GM12878 (cell line): ENCODE results near the gene PAQR8. TPM values are rescaled to one million over a fixed set of nuclear protein-coding genes. Genes with fewer than 3 reads are reported as not detected.

Source experiments
- ATAC-seq: fragments of 200-7000 bp; cut with Tn5 transposase; 3 replicates; pipeline ENCODE4 v1.9.1; 2020; ENCODE audit warnings: mild to moderate bottlenecking, moderate library complexity
- BruUV-seq: library from RNA; stranded (reverse); fragments of 400-500 nt; replicated peaks from 2 replicates; lab custom pipeline; 2021; lab: Mats Ljungman, UMichigan
- CTCF ChIA-PET: fragments of 300-600 bp; sonication (Branson Sonifier 250); formaldehyde crosslinking; extraction: SDS; loops from one replicate; lab custom pipeline; 2021; ENCODE audit warnings: inconsistent platforms; lab: Yijun Ruan, JAX
- POLR2A ChIA-PET: fragments of 350-600 bp; formaldehyde crosslinking; extraction: SDS; loops from one replicate; lab custom pipeline; 2021; ENCODE audit warnings: inconsistent platforms; lab: Charles Lee
- RAD21 ChIA-PET: fragments of 300-600 bp; sonication (Branson Sonifier 250); formaldehyde crosslinking; loops from one replicate; lab custom pipeline; 2023; ENCODE audit warnings: antibody characterized with exemption; ENCODE audit not compliant: unreplicated experiment; lab: Charles Lee
- SMC1A ChIA-PET: fragments of 300-600 bp; sonication (Branson Sonifier 250); formaldehyde crosslinking; loops from one replicate; lab custom pipeline; 2023; ENCODE audit not compliant: unreplicated experiment, uncharacterized antibody; lab: Charles Lee
- DNase-seq: peaks from one replicate; pipeline ENCODE4 v3.0.0-alpha.2; 2011; ENCODE audit warnings: low read depth, low spot score
- FAIRE-seq: peaks from 3 replicates; lab custom pipeline; 2011; peaks lifted over from hg19 to GRCh38; lab: Jason Lieb, UNC
- H2AFZ ChIP-seq: 2 replicates; pipeline ENCODE4 v1.6.0; 2011; ENCODE audit warnings: low read depth, low read length, control low read depth; ENCODE audit not compliant: control insufficient read depth
- H3K27ac ChIP-seq: 2 replicates; pipeline ENCODE4 v1.5.1; 2011; ENCODE audit warnings: control low read depth; ENCODE audit not compliant: control insufficient read depth, insufficient read depth
- H3K27me3 ChIP-seq, 2 experiments: replicated peaks in 1 of 2; 2 replicates each; pipeline versions ENCODE4 v1.6.0 to v1.6.1; 2011; ENCODE audit warnings: low read length in 1 of 2; ENCODE audit not compliant: control insufficient read depth in 2 of 2, insufficient read depth in 2 of 2
- H3K36me3 ChIP-seq, 2 experiments: 2 replicates each; pipeline ENCODE4 v1.5.1; 2011; ENCODE audit warnings: low read length in 1 of 2; ENCODE audit not compliant: control insufficient read depth in 2 of 2, insufficient read depth in 2 of 2
- H3K4me1 ChIP-seq: 2 replicates; pipeline ENCODE4 v1.6.1; 2011; ENCODE audit warnings: mild to moderate bottlenecking, low read length, moderate library complexity, mixed read lengths; ENCODE audit not compliant: control insufficient read depth, insufficient read depth
- H3K4me2 ChIP-seq: 2 replicates; pipeline ENCODE4 v1.6.0; 2011; ENCODE audit warnings: control low read depth; ENCODE audit not compliant: control insufficient read depth, insufficient read depth
- H3K4me3 ChIP-seq: fragments of 200-600 bp; sonication (generic); 2 replicates; pipeline ENCODE4 v1.5.1; 2016
- H3K79me2 ChIP-seq: 2 replicates; pipeline ENCODE4 v1.6.0; 2011; ENCODE audit warnings: low read length; ENCODE audit not compliant: control insufficient read depth, insufficient read depth
- H3K9ac ChIP-seq: 2 replicates; pipeline ENCODE4 v1.8.0; 2011; ENCODE audit warnings: low read length, control low read depth, mixed read lengths; ENCODE audit not compliant: control insufficient read depth, insufficient read depth
- H3K9me3 ChIP-seq: replicated peaks from 3 replicates; pipeline ENCODE4 v1.5.1; 2011; ENCODE audit warnings: mild to moderate bottlenecking, low read length; ENCODE audit not compliant: control insufficient read depth, insufficient read depth
- H4K20me1 ChIP-seq: 2 replicates; pipeline ENCODE4 v1.6.0; 2011; ENCODE audit not compliant: control insufficient read depth, insufficient read depth
- BMI1 ChIP-seq: fragments of 450-650 bp; IDR thresholded peaks from 2 replicates; pipeline ENCODE4 v1.6.1; 2016; ENCODE audit warnings: mild to moderate bottlenecking, moderate library complexity, borderline replicate concordance
- CBX5 ChIP-seq: sonication (generic); IDR thresholded peaks from 2 replicates; pipeline ENCODE4 v1.6.1; 2016; ENCODE audit warnings: low read depth, moderate library complexity, mild to moderate bottlenecking, inconsistent platforms
- E4F1 ChIP-seq: fragments of 450-650 bp; IDR thresholded peaks from 2 replicates; pipeline ENCODE4 v1.6.1; 2018; ENCODE audit warnings: borderline replicate concordance, mild to moderate bottlenecking; ENCODE audit not compliant: partially characterized antibody
- GABPA ChIP-seq: IDR thresholded peaks from 2 replicates; pipeline ENCODE4 v1.6.1; 2014; ENCODE audit warnings: antibody characterized with exemption, low read depth, mild to moderate bottlenecking, inconsistent platforms
- NFXL1 ChIP-seq: fragments of 450-650 bp; IDR thresholded peaks from 2 replicates; pipeline ENCODE4 v1.6.1; 2017; ENCODE audit warnings: antibody characterized with exemption, mild to moderate bottlenecking, borderline replicate concordance
- SREBF1 ChIP-seq: IDR thresholded peaks from 2 replicates; pipeline ENCODE4 v1.6.1; 2012; ENCODE audit warnings: mild to moderate bottlenecking, low read length
- SUPT20H ChIP-seq: IDR thresholded peaks from 2 replicates; pipeline ENCODE4 v1.6.1; 2011; ENCODE audit warnings: low read depth, mild to moderate bottlenecking, low read length, moderate library complexity, borderline replicate concordance; ENCODE audit not compliant: control insufficient read depth
- ZBTB33 ChIP-seq: fragments of 450-650 bp; IDR thresholded peaks from 2 replicates; pipeline ENCODE4 v1.6.1; 2017; ENCODE audit warnings: mild to moderate bottlenecking
- WGBS: methylation state at CpG from one replicate; pipeline ENCODE4 v1.1.6; 2016; ENCODE audit warnings: low lambda C conversion rate; ENCODE audit not compliant: insufficient replicate concordance, insufficient coverage; ENCODE audit errors: missing lambda C conversion rate; 5-methylcytosine and 5-hydroxymethylcytosine counted together
- in situ Hi-C: fragments of 300-500 bp; cut with MboI; formaldehyde crosslinking; loops from 9 replicates; pipeline ENCODE4 v1.14.3; 2018; ENCODE audit warnings: mixed read lengths
- intact Hi-C: fragments of 100-400 bp; cut with micrococcal nuclease; formaldehyde crosslinking; loops from one replicate; pipeline ENCODE4 v1.14.2; 2022; ENCODE audit not compliant: unreplicated experiment
- polyA plus RNA-seq, 11 experiments: library from polyadenylated mRNA; depleted of rRNA in 4 of 11; unstranded in 6 of 11; stranded (reverse) in 5 of 11; fragments of >200 nt; fragmentation: Nextera tagmentation in 4 of 11; fragmentation: Illumina TruSeq in 1 of 11; extraction: Ambion mirVana in 4 of 11; extraction: Trizol in 1 of 11; gene quantifications; 1 replicate in 1 of 11; 2 replicates in 10 of 11; pipeline versions ENCODE4 v1.2.1 to v1.2.3, GENCODE V29; 2011 to 2016; ENCODE audit warnings: inconsistent platforms in 2 of 11, missing spikeins in 2 of 11, low read depth in 1 of 11
- total RNA-seq, 4 experiments: library from RNA; depleted of rRNA in 3 of 4; stranded (reverse); fragments of >200 nt in 3 of 4; fragmentation: Illumina TruSeq in 1 of 4; extraction: Trizol in 1 of 4; gene quantifications; 2 replicates each; pipeline versions ENCODE4 v1.2.1 to v1.2.3, GENCODE V29; 2013 to 2021
- TF ChIP-seq, protein P1 (sequence below): fragments of 450-650 bp; IDR thresholded peaks from 2 replicates; pipeline ENCODE4 v1.6.1; 2016; ENCODE audit warnings: mild to moderate bottlenecking, moderate library complexity, borderline replicate concordance

The PAQR8 gene
- total and polyA plus RNA-seq, 10 of the 15 experiments (the other 5 are each of a cell fraction or from before 2014, with no cell fraction given), result 3.9 to 22.4 (median 14.6) TPM

- DNase-seq (no peak), ATAC-seq (peak; percentile 56), FAIRE-seq (no peak)
- SMC1A ChIA-PET, result interaction anchor here (1.0 to 1.7 kb wide), 8 partner anchors 12 to 64 kb away, joined by 3 to 6 read pairs (median 3); no protein-coding TSS in a partner anchor
- Histone ChIP-seq H3K4me2 (no peak overlapping the region), H3K4me3 (no peak overlapping the region), H4K20me1 (no peaks in the 10 kb centered on the region), H2AFZ (peak overlapping the region; percentile 20; the same call in 1 of the 2 replicates), H3K9ac (no peak overlapping the region), H3K79me2 (no peaks in the 10 kb centered on the region), H3K27me3 (no peaks in the 10 kb centered on the region), H3K9me3 (no peaks in the 10 kb centered on the region), H3K36me3 (no peaks in the 10 kb centered on the region), H3K27ac (no peak overlapping the region), H3K4me1 (peaks cover 14% of the 10 kb centered on the region)
- in situ Hi-C loops (no loop called here), intact Hi-C loops (no loop called here)
- WGBS, result 0% methylated on average over 1 of the region's 1 CpG
- no TSS peak for BruUV-seq
- CTCF ChIA-PET, result interaction anchor here (0.8 to 1.3 kb wide), 7 partner anchors 17 to 56 kb away, joined by 3 to 4 read pairs (median 3); no protein-coding TSS in a partner anchor
- RAD21 ChIA-PET, result interaction anchor here (0.9 to 1.5 kb wide), 4 partner anchors 18 to 57 kb away, joined by 3 to 4 read pairs (median 3); no protein-coding TSS in a partner anchor
- POLR2A ChIA-PET, result interaction anchor here (0.6 to 1.1 kb wide), 2 partner anchors 12 kb away, joined by 3 to 5 read pairs; no protein-coding TSS in a partner anchor
- TF ChIP-seq GABPA (no peak), SREBF1 (no peak), BMI1 (no peak), SUPT20H (no peak), ZBTB33 (no peak), NFXL1 (no peak), CBX5 (no peak), E4F1 (no peak)
- TF ChIP-seq, protein P1, sequence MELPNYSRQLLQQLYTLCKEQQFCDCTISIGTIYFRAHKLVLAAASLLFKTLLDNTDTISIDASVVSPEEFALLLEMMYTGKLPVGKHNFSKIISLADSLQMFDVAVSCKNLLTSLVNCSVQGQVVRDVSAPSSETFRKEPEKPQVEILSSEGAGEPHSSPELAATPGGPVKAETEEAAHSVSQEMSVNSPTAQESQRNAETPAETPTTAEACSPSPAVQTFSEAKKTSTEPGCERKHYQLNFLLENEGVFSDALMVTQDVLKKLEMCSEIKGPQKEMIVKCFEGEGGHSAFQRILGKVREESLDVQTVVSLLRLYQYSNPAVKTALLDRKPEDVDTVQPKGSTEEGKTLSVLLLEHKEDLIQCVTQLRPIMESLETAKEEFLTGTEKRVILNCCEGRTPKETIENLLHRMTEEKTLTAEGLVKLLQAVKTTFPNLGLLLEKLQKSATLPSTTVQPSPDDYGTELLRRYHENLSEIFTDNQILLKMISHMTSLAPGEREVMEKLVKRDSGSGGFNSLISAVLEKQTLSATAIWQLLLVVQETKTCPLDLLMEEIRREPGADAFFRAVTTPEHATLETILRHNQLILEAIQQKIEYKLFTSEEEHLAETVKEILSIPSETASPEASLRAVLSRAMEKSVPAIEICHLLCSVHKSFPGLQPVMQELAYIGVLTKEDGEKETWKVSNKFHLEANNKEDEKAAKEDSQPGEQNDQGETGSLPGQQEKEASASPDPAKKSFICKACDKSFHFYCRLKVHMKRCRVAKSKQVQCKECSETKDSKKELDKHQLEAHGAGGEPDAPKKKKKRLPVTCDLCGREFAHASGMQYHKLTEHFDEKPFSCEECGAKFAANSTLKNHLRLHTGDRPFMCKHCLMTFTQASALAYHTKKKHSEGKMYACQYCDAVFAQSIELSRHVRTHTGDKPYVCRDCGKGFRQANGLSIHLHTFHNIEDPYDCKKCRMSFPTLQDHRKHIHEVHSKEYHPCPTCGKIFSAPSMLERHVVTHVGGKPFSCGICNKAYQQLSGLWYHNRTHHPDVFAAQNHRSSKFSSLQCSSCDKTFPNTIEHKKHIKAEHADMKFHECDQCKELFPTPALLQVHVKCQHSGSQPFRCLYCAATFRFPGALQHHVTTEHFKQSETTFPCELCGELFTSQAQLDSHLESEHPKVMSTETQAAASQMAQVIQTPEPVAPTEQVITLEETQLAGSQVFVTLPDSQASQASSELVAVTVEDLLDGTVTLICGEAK, result no peak
Measured at GRCh38 chr6:52333840-52334200, 28.1 kb upstream of the PAQR8 start.
